ENCODE data around the gene MCTP1.

The MCTP1 gene

GRCh38 chr5:95142145-95142544, 142.7 kb downstream of the MCTP1 start:
- Histone ChIP-seq H3K4me3 (ENCODE audit: low read length) (no peak overlapping the region), H3K27ac (ENCODE audit: low read depth, low read length) (no peak overlapping the region), H3K4me2 (ENCODE audit: low read length) (no peak overlapping the region), H3K4me1 (ENCODE audit: control insufficient read depth, low read length) (no peaks in the 10 kb centered on the region), H3K9me2 (replicated peaks; ENCODE audit: control insufficient read depth, low read length) (no peaks in the 10 kb centered on the region), H3K9me3 (ENCODE audit: control insufficient read depth, insufficient read depth, low read length) (no peaks in the 10 kb centered on the region), H3K27me3 (ENCODE audit: control insufficient read depth, low read length) (no peaks in the 10 kb centered on the region), H4K20me1 (ENCODE audit: control insufficient read depth, insufficient read depth, low read depth, low read length) (no peaks in the 10 kb centered on the region), H3F3A (ENCODE audit: control insufficient read depth, insufficient read depth) (no peaks in the 10 kb centered on the region), H3K36me3 (ENCODE audit: control insufficient read depth, low read length) (no peaks in the 10 kb centered on the region), H3K79me2 (ENCODE audit: control insufficient read depth, low read length) (no peaks in the 10 kb centered on the region)
- TF ChIP-seq, protein P1, sequence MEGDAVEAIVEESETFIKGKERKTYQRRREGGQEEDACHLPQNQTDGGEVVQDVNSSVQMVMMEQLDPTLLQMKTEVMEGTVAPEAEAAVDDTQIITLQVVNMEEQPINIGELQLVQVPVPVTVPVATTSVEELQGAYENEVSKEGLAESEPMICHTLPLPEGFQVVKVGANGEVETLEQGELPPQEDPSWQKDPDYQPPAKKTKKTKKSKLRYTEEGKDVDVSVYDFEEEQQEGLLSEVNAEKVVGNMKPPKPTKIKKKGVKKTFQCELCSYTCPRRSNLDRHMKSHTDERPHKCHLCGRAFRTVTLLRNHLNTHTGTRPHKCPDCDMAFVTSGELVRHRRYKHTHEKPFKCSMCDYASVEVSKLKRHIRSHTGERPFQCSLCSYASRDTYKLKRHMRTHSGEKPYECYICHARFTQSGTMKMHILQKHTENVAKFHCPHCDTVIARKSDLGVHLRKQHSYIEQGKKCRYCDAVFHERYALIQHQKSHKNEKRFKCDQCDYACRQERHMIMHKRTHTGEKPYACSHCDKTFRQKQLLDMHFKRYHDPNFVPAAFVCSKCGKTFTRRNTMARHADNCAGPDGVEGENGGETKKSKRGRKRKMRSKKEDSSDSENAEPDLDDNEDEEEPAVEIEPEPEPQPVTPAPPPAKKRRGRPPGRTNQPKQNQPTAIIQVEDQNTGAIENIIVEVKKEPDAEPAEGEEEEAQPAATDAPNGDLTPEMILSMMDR (IDR thresholded peaks at IDR 0.05; ENCODE audit: low read depth, low read length, poor library complexity, severe bottlenecking), result no peak
- TF ChIP-seq EZH2phosphoT487 (IDR thresholded peaks at IDR 0.05; ENCODE audit: borderline replicate concordance, low read length), result no peak

- no peak overlapping the region for H3K4me2 ChIP-seq (ENCODE audit: low read length)
- no peaks in the 10 kb centered on the region for H3K9me2 ChIP-seq (replicated peaks; ENCODE audit: control insufficient read depth, low read length)
- H3F3A ChIP-seq (ENCODE audit: control insufficient read depth, insufficient read depth), result no peaks in the 10 kb centered on the region
- no peaks in the 10 kb centered on the region for H3K27me3 ChIP-seq (ENCODE audit: control insufficient read depth, low read length)
- TF ChIP-seq EZH2phosphoT487 (IDR thresholded peaks at IDR 0.05; ENCODE audit: borderline replicate concordance, low read length), result no peak
- TF ChIP-seq, protein P1 (IDR thresholded peaks at IDR 0.05; ENCODE audit: low read depth, low read length, poor library complexity, severe bottlenecking), result no peak
- no peaks in the 10 kb centered on the region for H3K36me3 ChIP-seq (ENCODE audit: control insufficient read depth, low read length)
- H3K4me3 ChIP-seq (ENCODE audit: low read length), result no peak overlapping the region
- H3K4me1 ChIP-seq (ENCODE audit: control insufficient read depth, low read length), result no peaks in the 10 kb centered on the region
- no peaks in the 10 kb centered on the region for H3K79me2 ChIP-seq (ENCODE audit: control insufficient read depth, low read length)
- H3K27ac ChIP-seq (ENCODE audit: low read depth, low read length), result no peak overlapping the region
- H4K20me1 ChIP-seq (ENCODE audit: control insufficient read depth, insufficient read depth, low read depth, low read length), result no peaks in the 10 kb centered on the region
- no peaks in the 10 kb centered on the region for H3K9me3 ChIP-seq (ENCODE audit: control insufficient read depth, insufficient read depth, low read length)
These were observed 143.8 kb downstream of the MCTP1 start for GRCh38 chr5:95141141-95141540.

DNA sequence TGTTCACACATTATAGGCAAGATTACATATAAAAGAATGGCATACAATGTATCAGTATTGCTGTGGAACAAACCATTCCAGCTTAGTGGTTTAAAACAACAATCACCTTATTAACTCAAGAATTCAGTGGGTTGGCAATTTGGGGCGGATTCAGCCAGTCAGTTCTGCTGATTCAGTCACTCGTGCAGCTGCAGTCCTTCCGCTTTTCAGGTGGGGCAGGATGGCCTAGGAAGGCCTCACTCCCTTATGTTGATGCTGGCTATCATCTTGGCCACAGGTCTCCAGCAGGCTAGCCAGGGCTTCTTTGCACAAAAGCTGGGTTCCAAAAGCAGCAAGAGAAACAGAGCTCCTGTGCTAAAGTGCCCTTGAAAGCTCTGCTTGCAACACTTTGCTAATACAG, 150.6 kb downstream of the MCTP1 start:
- Histone ChIP-seq H3K79me2 (ENCODE audit: control insufficient read depth, low read length) (no peaks in the 10 kb centered on the region), H3F3A (ENCODE audit: control insufficient read depth, insufficient read depth) (no peaks in the 10 kb centered on the region), H3K9me2 (replicated peaks; ENCODE audit: control insufficient read depth, low read length) (no peaks in the 10 kb centered on the region), H3K4me2 (ENCODE audit: low read length) (no peak overlapping the region), H3K4me1 (ENCODE audit: control insufficient read depth, low read length) (no peaks in the 10 kb centered on the region), H3K9me3 (ENCODE audit: control insufficient read depth, insufficient read depth, low read length) (no peaks in the 10 kb centered on the region), H4K20me1 (ENCODE audit: control insufficient read depth, insufficient read depth, low read depth, low read length) (no peaks in the 10 kb centered on the region), H3K27me3 (ENCODE audit: control insufficient read depth, low read length) (no peaks in the 10 kb centered on the region), H3K27ac (ENCODE audit: low read depth, low read length) (no peak overlapping the region), H3K36me3 (ENCODE audit: control insufficient read depth, low read length) (no peaks in the 10 kb centered on the region), H3K4me3 (ENCODE audit: low read length) (no peak overlapping the region)
- TF ChIP-seq, protein P1 (IDR thresholded peaks at IDR 0.05; ENCODE audit: low read depth, low read length, poor library complexity, severe bottlenecking), result no peak
- TF ChIP-seq EZH2phosphoT487 (IDR thresholded peaks at IDR 0.05; ENCODE audit: borderline replicate concordance, low read length), result no peak

DNA sequence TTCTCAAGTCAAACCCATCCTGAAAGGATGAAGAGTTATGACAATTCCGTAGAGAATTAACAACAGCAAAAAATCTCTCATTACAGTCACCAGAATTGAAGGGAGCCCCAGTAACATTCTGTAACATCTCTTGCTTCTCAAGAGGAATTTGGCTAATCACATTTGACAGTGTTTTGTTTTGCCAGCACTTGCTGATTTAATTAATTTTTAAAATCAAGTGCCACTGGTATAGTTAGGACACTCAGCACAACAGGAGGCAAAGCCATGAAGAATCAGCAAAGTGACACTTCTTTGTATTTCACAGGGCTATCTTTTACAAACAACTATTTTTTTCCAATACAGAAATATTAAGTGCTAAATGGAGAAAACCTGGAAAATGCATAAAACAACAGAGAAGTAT, 152.8 kb downstream of the MCTP1 start:
- no peaks in the 10 kb centered on the region for H3K9me3 ChIP-seq (ENCODE audit: control insufficient read depth, insufficient read depth, low read length)

More for the DNA sequence above, 152.8 kb downstream of the MCTP1 start:
- no peak overlapping the region for H3K27ac ChIP-seq (ENCODE audit: low read depth, low read length)
- TF ChIP-seq, protein P1 (IDR thresholded peaks at IDR 0.05; ENCODE audit: low read depth, low read length, poor library complexity, severe bottlenecking), result no peak
- TF ChIP-seq EZH2phosphoT487 (IDR thresholded peaks at IDR 0.05; ENCODE audit: borderline replicate concordance, low read length), result no peak
- H3K4me2 ChIP-seq (ENCODE audit: low read length), result no peak overlapping the region
- no peaks in the 10 kb centered on the region for H3K27me3 ChIP-seq (ENCODE audit: control insufficient read depth, low read length)
- H3K9me2 ChIP-seq (replicated peaks; ENCODE audit: control insufficient read depth, low read length), result no peaks in the 10 kb centered on the region
- no peak overlapping the region for H3K4me3 ChIP-seq (ENCODE audit: low read length)
- no peaks in the 10 kb centered on the region for H3K36me3 ChIP-seq (ENCODE audit: control insufficient read depth, low read length)
- no peaks in the 10 kb centered on the region for H3F3A ChIP-seq (ENCODE audit: control insufficient read depth, insufficient read depth)
- H4K20me1 ChIP-seq (ENCODE audit: control insufficient read depth, insufficient read depth, low read depth, low read length), result no peaks in the 10 kb centered on the region
- H3K79me2 ChIP-seq (ENCODE audit: control insufficient read depth, low read length), result no peaks in the 10 kb centered on the region
- no peaks in the 10 kb centered on the region for H3K4me1 ChIP-seq (ENCODE audit: control insufficient read depth, low read length)
